ENCODE data around the gene ARHGAP45. TPM values are rescaled to one million over a fixed set of nuclear protein-coding genes. Genes with fewer than 3 reads are reported as not detected.

The ARHGAP45 gene
- total and polyA plus RNA-seq, 4 donors = 5.1 to 17.4 (median 12.1) TPM

- Histone ChIP-seq H3K27ac (ENCODE audit: low read depth, low read length) (no peak overlapping the region), H3K4me3 (ENCODE audit: low read depth, low read length) (peak overlapping the region; percentile 73), H3K27me3 (ENCODE audit: control insufficient read depth, insufficient read depth, low read length) (no peaks in the 10 kb centered on the region), H3K4me1 (ENCODE audit: control insufficient read depth, insufficient read depth, low read length) (peaks cover 23% of the 10 kb centered on the region), H3K9me3 (ENCODE audit: control insufficient read depth, insufficient read depth, low read length) (no peaks in the 10 kb centered on the region), H3K36me3 (ENCODE audit: control insufficient read depth, insufficient read depth, low read length) (peaks cover 52% of the 10 kb centered on the region)
- WGBS (ENCODE audit: insufficient coverage) = 77% methylated on average over 26 of the region's 32 CpGs
- no peak for DNase-seq (ENCODE audit: low read depth in 4 of 6, low spot score in 6 of 6)
These were observed 27.0 kb downstream of the ARHGAP45 start for GRCh38 chr19:1093811-1094553.

GRCh38 chr19:1094655-1094977, 27.6 kb downstream of the ARHGAP45 start:
- H3K9me3 ChIP-seq (ENCODE audit: control insufficient read depth, insufficient read depth, low read length) = no peaks in the 10 kb centered on the region
- peaks cover 45% of the 10 kb centered on the region for H3K36me3 ChIP-seq (ENCODE audit: control insufficient read depth, insufficient read depth, low read length)
- under 1% methylated on average over 19 of the region's 19 CpGs for WGBS (ENCODE audit: insufficient coverage)
- no peaks in the 10 kb centered on the region for H3K27me3 ChIP-seq (ENCODE audit: control insufficient read depth, insufficient read depth, low read length)
- peak overlapping the region; percentile 73 for H3K4me3 ChIP-seq (ENCODE audit: low read depth, low read length)
- peaks cover 23% of the 10 kb centered on the region for H3K4me1 ChIP-seq (ENCODE audit: control insufficient read depth, insufficient read depth, low read length)
- DNase-seq (ENCODE audit: low read depth in 4 of 6, low spot score in 6 of 6) = no peak
- no peak overlapping the region for H3K27ac ChIP-seq (ENCODE audit: low read depth, low read length)

- peak within 1 kb of the TSS; percentile 40 for H3K27ac ChIP-seq (ENCODE audit: low read depth, low read length)
- DNase-seq (ENCODE audit: low read depth in 4 of 6, low spot score in 6 of 6) = peak; percentile 91 to 100 (median 97)
- H3K4me3 ChIP-seq (ENCODE audit: low read depth, low read length) = peak within 1 kb of the TSS; percentile 73
- peaks cover 40% of the 10 kb centered on the region for H3K36me3 ChIP-seq (ENCODE audit: control insufficient read depth, insufficient read depth, low read length)
- peaks cover 23% of the 10 kb centered on the region for H3K4me1 ChIP-seq (ENCODE audit: control insufficient read depth, insufficient read depth, low read length)
- H3K27me3 ChIP-seq (ENCODE audit: control insufficient read depth, insufficient read depth, low read length) = no peaks in the 10 kb centered on the region
- WGBS (ENCODE audit: insufficient coverage) = under 1% methylated on average over 81 of the region's 81 CpGs
- H3K9me3 ChIP-seq (ENCODE audit: control insufficient read depth, insufficient read depth, low read length) = no peaks in the 10 kb centered on the region
These were observed 28.2 kb downstream of the ARHGAP45 start, which contains the start of gene POLR2E for GRCh38 chr19:1094978-1095701. Gene POLR2E, minus strand, starts transcription at chr19:1095375. Its CDS starts 60 bp downstream, at chr19:1095315.

GRCh38 chr19:1097810-1098176, 30.8 kb downstream of the ARHGAP45 start:
- WGBS (ENCODE audit: insufficient coverage) = 87% methylated on average over 5 of the region's 7 CpGs
- peaks cover 41% of the 10 kb centered on the region for H3K4me1 ChIP-seq (ENCODE audit: control insufficient read depth, insufficient read depth, low read length)
- no peak for DNase-seq (ENCODE audit: low read depth in 4 of 6, low spot score in 6 of 6)
- no peaks in the 10 kb centered on the region for H3K9me3 ChIP-seq (ENCODE audit: control insufficient read depth, insufficient read depth, low read length)
- no peak overlapping the region for H3K4me3 ChIP-seq (ENCODE audit: low read depth, low read length)
- no peak overlapping the region for H3K27ac ChIP-seq (ENCODE audit: low read depth, low read length)
- H3K27me3 ChIP-seq (ENCODE audit: control insufficient read depth, insufficient read depth, low read length) = no peaks in the 10 kb centered on the region
- H3K36me3 ChIP-seq (ENCODE audit: control insufficient read depth, insufficient read depth, low read length) = peaks cover 13% of the 10 kb centered on the region

GRCh38 chr19:1098177-1099051, 31.4 kb downstream of the ARHGAP45 start:
- 59% methylated on average over 14 of the region's 15 CpGs for WGBS (ENCODE audit: insufficient coverage)
- peaks cover 43% of the 10 kb centered on the region for H3K4me1 ChIP-seq (ENCODE audit: control insufficient read depth, insufficient read depth, low read length)
- no peaks in the 10 kb centered on the region for H3K27me3 ChIP-seq (ENCODE audit: control insufficient read depth, insufficient read depth, low read length)
- H3K4me3 ChIP-seq (ENCODE audit: low read depth, low read length) = no peak overlapping the region
- no peak for DNase-seq (ENCODE audit: low read depth in 4 of 6, low spot score in 6 of 6)
- H3K9me3 ChIP-seq (ENCODE audit: control insufficient read depth, insufficient read depth, low read length) = no peaks in the 10 kb centered on the region
- H3K36me3 ChIP-seq (ENCODE audit: control insufficient read depth, insufficient read depth, low read length) = peaks cover 7% of the 10 kb centered on the region
- no peak overlapping the region for H3K27ac ChIP-seq (ENCODE audit: low read depth, low read length)

- H3K4me3 ChIP-seq (ENCODE audit: low read depth, low read length) = no peak overlapping the region
- WGBS (ENCODE audit: insufficient coverage) = 61% methylated on average over 9 of the region's 9 CpGs
These were observed 34.4 kb downstream of the ARHGAP45 start for GRCh38 chr19:1101337-1101698.

GRCh38 chr19:1102407-1103131, 35.6 kb downstream of the ARHGAP45 start:
- Histone ChIP-seq H3K4me3 (ENCODE audit: low read depth, low read length) (no peak overlapping the region), H3K27me3 (ENCODE audit: control insufficient read depth, insufficient read depth, low read length) (no peaks in the 10 kb centered on the region), H3K4me1 (ENCODE audit: control insufficient read depth, insufficient read depth, low read length) (peaks cover 46% of the 10 kb centered on the region), H3K9me3 (ENCODE audit: control insufficient read depth, insufficient read depth, low read length) (no peaks in the 10 kb centered on the region), H3K27ac (ENCODE audit: low read depth, low read length) (peak overlapping the region; percentile 91), H3K36me3 (ENCODE audit: control insufficient read depth, insufficient read depth, low read length) (peaks cover 29% of the 10 kb centered on the region)
- 84% methylated on average over 10 of the region's 17 CpGs for WGBS (ENCODE audit: insufficient coverage)
- DNase-seq (ENCODE audit: low read depth in 4 of 6, low spot score in 6 of 6) = no peak

More at GRCh38 chr19:1101337-1101698, 34.4 kb downstream of the ARHGAP45 start:
- Histone ChIP-seq H3K27ac (ENCODE audit: low read depth, low read length) (peak overlapping the region; percentile 91), H3K36me3 (ENCODE audit: control insufficient read depth, insufficient read depth, low read length) (peaks cover 16% of the 10 kb centered on the region), H3K27me3 (ENCODE audit: control insufficient read depth, insufficient read depth, low read length) (no peaks in the 10 kb centered on the region), H3K4me1 (ENCODE audit: control insufficient read depth, insufficient read depth, low read length) (peaks cover 41% of the 10 kb centered on the region), H3K9me3 (ENCODE audit: control insufficient read depth, insufficient read depth, low read length) (no peaks in the 10 kb centered on the region)
- no peak for DNase-seq (ENCODE audit: low read depth in 4 of 6, low spot score in 6 of 6)

- H3K4me1 ChIP-seq (ENCODE audit: control insufficient read depth, insufficient read depth, low read length) = peaks cover 46% of the 10 kb centered on the region
- H3K9me3 ChIP-seq (ENCODE audit: control insufficient read depth, insufficient read depth, low read length) = no peaks in the 10 kb centered on the region
- no peak for DNase-seq (ENCODE audit: low read depth in 4 of 6, low spot score in 6 of 6)
- 48% methylated on average over 16 of the region's 20 CpGs for WGBS (ENCODE audit: insufficient coverage)
- no peaks in the 10 kb centered on the region for H3K27me3 ChIP-seq (ENCODE audit: control insufficient read depth, insufficient read depth, low read length)
- peaks cover 34% of the 10 kb centered on the region for H3K36me3 ChIP-seq (ENCODE audit: control insufficient read depth, insufficient read depth, low read length)
- H3K27ac ChIP-seq (ENCODE audit: low read depth, low read length) = peak overlapping the region; percentile 84
- H3K4me3 ChIP-seq (ENCODE audit: low read depth, low read length) = peak overlapping the region; percentile 33
These were observed 36.3 kb downstream of the ARHGAP45 start for GRCh38 chr19:1103132-1103707.

All from spinal cord (tissue), 10 donors.